Forelimb muscle (tissue), 1 donor: ENCODE data around the gene LPO. TPM values are rescaled to one million over a fixed set of nuclear protein-coding genes. Genes with fewer than 3 reads are reported as not detected.
A peak's percentile ranks its signal among the peaks of the same experiment; 100 is the strongest.

ENCODE experiments used
- DNase-seq: peaks from one replicate; pipeline ENCODE4 v3.0.0-alpha.2; 2013; ENCODE audit warnings: low read depth
- polyA plus RNA-seq: library from polyadenylated mRNA; unstranded; fragments of 120-200 nt; gene quantifications from one replicate; pipeline ENCODE4 v1.2.1, GENCODE V29; 2013; ENCODE audit not compliant: insufficient read length

The LPO gene
- polyA plus RNA-seq, 1 donor = 0.19 TPM

DNA sequence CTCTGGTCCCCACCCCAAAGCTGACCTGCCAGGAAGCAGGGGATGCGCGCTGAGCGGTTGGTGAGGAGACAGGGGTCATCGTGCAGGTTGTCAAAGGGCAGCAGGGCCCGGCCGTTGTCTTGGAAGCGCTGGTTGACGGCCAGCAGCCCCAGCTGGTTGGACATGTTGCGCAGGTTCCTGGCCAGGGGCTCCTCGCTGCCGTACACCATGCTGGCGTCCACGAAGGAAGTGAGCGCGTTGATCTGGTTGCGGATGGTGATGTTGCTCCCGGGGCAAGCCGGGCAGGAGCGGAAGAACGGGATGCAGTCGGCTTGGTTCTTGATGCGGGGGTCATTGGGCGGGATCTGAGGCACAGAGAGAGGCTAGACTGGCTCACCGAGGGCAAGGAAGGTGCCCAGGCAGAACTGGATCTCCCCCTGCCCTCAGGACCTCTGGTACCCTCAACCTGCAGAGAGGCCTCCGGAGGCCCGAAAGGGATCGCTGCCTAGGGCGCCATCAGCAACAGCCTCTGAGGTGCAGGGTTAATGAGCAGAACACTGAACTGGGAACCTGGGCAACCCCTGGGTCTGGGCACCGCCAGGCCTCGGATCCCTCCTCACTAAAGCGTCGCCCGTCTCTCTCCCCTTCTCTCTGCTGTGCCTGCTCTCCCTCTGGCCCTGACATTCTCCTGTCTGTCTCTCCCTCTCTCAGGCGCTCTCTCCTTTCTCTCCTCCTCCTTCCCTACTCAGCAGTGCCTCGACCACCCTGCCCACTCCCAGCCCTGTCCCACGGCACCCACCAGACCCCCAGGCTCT, 39.6 kb downstream of the LPO start:
- no peak for DNase-seq

DNA sequence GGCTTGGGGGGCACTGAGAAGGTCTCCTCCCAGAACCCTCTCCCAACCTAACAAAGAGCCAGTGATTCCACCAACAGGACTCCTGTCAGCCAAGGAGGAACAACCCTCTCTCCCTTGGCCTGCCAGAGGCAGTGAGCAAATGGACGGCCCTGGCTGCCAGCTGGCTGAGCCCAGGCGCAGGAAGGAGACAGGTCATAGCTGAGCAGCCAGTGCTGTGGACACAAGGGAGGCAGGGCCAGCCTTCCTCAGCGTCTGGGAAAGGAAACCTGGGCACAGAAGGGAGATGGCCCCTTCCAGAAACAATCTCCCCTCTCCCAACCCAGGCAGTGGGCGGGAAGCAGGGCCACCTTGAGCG, 40.3 kb downstream of the LPO start:
- peak; percentile 4 for DNase-seq

DNA sequence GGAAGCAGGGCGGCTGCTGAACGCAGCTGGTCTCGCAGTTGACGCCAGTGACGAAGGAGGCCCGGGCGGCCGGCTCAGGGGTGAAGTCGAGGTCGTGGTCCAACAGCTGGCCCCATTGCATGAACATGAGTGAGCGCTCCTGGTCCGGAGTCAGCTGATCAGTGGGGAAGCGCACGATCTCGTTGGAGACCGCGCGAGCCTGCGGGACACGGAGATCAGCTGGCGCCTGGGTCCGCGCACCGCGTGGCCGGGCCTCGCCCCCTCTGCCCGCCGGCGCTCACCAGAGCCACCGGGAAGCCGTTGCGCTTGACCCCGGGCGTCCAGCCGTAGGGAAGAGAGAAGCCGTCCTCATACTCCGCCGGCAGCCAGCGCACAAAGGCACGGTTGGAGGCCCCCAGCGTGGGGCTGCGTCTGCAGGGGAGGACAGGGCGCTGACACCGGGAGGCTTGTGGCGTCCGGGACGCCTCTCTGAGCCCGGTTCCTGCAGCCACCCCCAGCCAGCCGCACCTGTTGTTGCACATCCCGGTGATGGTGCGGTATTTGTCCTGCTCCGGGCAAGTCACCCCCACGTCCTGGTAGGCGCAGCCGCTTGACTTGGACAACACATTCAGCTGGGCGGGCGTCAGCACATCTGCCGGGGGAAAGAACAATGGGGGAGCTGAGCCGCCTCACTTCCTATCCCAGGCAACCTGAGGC, 40.8 kb downstream of the LPO start:
- peak; percentile 34 for DNase-seq

DNA sequence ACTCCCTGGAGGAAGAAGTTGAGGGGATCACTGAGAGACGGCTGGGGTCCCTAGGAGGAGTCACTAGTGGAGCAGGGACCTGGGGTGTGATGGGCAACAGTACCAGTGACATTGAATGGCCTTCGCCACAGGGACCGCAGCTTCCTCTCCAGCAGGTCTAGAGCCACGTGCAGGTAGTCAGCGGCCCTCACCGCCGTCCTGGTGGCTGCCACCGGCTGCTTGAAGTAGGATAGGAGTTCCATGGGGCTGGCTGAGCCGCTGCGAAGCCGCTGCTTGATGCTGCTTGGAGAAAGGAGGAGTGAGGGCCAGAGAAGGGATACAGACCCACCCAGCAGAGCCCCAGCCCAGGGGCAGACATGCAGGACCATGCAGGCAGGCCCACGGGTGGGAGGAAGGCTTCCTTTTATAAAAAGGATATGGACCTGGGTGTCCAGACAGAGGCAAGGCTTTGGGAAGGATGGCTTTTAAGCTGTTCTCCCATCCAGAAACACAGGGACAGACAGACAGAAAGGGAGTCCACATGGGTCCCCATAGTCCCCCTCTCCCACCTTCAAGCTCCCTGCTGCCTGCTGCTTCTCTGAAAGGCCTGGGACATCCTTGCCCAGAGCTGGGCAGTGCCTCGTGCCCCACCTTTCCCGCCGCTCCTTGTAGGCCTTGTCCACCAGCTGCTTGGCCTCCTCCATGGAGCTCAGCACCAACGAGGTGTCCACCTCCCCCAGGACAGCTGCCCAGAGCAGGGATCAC, 41.5 kb downstream of the LPO start:
- no peak for DNase-seq

DNA sequence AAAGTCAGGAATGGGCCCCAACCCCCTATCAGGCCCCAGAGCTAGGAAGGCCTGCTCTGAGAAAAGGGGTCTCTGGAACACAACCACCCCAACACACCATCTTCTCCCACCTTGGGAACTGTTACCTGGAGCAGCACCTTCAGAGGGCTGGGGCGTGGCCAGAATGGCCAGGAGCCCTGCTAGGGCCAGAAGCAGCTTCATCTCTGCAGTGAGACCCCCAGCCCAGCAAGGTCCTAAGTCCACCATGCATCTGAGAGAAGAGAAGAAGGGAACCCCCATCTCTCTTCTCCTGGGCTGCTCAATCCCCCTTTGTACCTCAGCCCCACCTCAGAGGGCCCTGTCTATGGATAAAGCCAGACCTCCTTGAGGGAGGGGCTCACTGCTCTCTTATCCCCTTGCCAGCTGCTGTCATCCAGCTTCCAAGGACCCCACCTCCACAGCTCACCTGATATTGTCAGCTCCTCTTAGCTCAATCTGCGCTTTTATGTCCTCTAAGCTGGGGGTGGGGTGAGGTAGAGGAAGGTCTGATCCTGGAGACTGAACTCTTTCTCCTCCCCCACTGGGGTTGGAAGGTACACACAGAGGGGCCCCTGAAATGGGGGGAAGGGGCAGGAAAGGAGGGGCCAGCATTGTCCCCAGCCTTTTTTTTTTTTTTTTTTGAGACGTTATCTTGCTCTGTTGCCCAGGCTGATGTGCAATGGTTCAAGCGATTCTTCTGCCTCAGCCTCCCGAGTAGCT, 42.3 kb downstream of the LPO start, which contains the start of gene MPO:
MPO (minus strand) TSS at position 456 of the 738 bp plus-strand sequence; CDS start at position 279, 177 bp downstream.
- DNase-seq = no peak

DNA sequence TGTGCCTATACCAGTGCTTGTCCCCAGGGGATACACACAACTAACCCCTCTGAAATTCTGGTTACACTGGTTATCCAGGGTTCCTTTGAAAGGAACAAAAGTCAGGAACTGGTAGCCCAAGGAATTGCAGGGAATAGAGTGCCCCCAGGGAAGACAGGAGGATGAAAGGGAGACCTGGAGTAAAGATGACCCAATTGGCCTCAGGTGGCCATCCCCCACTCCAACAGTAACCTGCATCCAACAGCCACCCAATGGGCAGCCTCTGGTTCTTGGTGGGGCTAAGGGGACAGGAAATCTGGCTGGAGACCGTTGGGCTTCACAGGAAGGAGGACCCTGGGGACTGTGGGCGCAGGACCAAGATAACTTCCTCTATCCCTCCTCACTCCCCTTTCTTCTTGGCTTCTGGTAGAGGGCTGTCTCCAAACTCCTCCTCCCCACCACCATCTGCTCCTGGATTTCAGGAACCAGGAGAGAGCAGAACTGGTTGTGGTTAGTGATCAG, 43.2 kb downstream of the LPO start:
- no peak for DNase-seq

DNA sequence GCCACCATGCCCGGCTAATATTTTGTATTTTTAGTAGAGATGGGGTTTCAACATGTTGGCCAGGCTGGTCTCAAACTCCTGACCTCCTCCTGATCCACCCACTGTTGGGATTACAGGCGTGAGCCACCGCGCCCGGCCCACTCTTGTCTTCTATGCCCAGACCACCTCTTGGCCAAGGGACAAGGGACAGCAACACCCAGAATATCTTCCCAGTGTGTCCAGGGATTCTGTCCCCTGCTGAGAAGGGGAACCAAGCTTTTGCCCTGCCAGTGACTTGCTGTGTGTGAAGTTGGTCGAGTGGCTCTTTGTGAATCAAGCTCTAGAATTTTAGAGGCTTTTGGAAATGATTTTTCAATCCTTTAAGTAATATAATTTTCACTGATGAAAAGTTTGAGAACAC, 44.1 kb downstream of the LPO start:
- DNase-seq = no peak

DNA sequence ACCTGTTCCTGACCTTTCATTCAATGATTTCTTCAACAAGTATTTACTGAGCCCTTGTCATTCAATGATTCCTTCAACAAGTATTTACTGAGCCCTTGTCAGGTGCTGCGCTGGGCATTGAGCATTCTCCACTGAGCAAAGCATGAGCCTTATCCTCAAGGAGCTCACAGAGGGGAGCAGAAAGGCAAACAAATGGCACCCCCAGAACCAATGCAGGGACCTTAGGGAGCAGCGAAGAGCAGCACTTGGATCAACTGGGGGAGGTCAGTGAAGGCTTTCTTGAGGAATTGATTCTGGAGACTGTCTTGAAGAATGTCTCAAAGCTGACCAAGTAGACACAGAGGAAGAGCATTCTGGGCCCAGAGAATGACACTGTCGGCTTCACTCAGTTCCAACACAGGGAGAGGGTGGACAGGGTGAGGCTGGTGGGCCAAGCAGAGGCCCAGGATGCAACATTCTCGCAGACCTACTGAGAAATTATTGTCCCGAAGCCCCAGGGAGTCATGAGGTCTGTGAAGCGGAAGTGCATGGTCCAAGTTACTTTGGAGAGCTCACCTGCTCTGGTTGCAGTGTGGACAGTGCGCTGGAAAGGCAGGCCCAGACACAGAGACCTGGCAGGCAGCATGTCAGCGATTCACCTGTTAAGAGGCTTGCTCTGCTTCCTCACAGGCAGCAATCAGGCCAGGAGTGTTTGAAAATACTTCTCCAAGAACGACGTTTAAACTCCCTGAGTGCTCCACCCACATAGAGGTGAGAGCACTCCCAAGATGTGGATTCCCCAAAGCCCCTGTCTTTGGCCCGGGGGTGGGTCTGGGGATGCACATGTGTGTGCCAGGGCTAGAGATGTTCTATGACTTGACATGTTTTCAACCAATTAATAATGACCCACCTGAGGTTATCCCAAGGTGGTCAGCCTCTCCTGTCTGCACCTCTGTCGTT, 45.6 kb downstream of the LPO start:
- no peak for DNase-seq

DNA sequence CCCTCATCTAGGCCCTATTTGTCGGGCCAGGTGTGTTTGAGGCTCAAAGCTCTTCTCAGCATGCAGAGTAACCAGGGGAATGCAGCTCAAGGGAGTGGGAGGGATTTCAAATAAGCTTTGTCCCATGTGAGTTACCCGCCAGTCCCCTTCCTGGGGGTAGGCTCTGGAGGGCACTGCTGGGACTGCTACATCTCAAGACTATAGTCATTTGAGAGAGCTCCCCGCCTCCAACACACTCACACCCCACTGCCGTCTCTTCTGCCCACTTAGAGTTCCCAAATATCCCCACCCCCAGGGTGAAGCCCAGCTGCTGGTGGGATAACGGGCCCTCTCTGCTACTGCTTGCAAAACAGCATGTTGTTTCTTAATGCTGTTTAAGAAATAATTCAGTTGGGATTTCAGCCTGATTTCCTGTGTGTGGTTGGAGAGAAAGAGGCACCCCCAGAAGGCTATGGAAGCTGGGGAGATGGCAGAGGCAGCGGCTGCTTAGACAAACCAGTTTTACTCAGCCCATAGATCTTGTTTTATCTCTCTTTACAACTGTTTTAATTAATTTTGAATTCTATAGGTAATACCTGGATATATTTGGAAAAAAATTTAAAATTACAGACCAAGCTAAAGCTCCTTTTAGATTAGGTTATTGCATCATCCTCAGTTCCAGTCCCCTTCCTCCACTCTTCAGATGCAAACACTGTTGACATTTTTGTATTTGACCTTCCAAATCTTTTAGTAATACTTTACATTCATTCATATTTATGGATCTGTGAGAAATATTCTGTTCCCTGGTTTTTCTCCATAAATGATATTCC, 46.4 kb downstream of the LPO start:
- no peak for DNase-seq

DNA sequence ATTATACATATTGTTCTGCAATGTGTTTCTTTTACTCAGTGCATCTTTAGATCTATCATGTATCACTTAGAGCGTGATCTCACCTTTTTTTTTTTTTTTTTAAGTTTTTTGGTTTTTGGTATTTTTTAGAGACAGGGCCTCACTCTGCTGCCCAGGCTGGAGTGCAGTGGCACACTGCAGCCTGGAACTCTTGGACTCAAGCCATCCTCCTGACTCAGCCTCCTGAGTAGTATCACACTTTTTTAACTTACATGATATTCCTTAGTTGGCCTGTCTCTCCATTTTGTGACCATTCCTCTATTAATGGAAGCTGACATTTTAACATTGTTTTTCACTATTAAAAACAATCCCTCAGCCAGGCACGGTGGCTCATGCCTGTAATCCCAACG, 47.0 kb downstream of the LPO start:
- DNase-seq = no peak

DNA sequence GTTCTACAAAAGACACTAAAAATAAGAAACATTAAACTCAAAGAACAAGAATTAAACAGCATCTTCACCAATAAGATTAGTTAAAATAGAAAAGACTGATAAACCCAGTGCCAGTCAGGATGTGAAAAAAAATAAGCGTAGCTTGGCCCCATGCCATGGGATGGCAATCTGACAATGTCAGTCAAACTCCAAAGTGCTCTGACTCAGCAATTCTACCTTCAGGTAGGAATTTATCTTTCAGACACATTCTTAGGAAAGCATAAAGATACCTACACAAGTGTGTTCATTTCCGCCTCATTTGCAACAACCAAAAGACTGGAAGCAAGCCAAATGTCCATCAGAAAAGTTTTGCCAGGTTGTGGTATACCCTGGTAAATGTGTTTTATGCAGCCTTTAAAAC, 51.5 kb downstream of the LPO start:
- DNase-seq = no peak

DNA sequence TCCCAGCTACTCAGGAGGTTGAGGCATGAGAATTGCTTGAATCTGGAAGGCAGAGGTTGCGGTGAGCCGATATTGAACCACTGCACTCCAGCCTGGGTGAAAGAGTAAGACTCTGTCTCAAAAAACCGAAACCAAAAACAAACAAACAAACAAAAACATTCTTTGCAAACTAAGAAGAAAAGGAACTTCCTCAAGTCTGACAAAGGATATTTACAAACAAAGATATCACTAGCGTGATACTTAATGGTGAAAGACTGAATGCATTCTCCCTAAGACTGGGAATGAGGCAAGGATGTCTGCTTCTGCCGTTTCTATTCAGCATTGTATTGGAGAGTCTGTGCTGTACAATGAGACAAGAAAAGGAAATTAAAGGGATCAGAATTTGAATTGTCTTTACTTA, 52.9 kb downstream of the LPO start:
- DNase-seq = no peak

DNA sequence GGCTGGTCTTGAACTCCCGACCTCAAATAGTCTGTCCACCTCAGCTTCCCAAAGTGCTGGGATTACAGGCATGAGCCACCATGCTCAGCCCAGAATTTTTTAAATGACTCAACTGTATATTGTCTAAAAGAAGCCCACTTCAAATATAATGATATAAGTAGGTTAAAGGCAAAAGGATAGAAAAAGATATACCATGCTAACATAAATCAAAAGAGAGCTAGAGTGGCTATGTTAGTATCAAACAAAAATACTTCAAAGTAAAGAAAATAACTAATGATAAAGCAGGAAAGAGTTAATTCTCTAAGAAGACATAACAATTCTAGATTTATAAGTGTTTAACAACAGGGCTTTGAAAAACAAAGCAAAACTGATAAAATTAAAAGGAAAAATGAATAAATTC, 55.6 kb downstream of the LPO start:
- no peak for DNase-seq

DNA sequence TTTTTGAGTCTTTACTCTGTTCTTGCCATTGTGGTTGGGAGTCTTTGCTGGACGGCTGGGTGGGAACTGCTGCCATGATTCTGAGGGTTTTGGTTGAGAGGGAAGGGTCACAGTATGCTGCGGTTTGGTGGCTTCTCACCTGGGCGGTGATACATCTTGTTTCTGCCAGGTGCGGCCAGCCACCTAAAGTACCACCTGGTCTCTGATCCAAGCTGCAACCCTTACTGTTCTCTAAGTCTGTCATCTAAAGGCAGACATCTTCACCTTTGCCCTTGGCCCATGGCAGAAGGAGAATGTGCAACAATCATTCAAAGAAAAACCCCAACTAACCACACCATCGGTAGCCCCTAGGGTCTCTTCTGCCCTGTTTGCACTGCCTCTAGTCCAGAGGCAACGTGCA, 62.0 kb downstream of the LPO start:
- no peak for DNase-seq

DNA sequence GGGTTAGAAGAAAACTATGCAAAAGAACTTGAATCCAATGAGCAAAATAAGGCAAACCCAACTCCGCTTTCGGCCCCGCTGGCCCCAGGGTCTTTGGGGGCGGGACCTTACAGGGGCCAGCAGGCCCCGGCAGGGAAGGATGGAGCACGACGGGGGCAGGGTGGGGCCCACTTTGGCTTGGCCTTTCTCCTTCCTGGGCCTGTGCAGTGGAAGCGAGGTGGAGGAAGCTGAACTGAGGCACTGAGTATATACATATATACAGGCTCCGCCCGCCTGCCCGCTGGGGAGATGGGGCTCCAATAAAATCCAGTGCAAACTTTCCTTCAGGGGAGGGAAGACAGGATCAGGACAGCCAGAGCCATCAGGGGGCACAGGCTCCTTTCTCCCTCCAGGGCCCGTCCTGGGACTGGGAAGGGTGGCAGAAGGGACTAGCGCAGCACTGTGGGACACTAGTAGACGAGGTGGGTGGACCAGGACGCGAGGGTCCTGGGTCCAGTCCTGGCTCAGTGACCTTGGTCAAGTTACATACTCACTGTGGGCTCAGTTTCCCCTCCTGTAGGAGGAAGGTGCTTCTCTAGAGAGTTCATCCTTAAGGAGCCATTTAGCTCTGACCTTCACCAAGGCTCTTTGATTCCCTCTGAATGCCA, 63.2 kb downstream of the LPO start:
- DNase-seq = no peak

DNA sequence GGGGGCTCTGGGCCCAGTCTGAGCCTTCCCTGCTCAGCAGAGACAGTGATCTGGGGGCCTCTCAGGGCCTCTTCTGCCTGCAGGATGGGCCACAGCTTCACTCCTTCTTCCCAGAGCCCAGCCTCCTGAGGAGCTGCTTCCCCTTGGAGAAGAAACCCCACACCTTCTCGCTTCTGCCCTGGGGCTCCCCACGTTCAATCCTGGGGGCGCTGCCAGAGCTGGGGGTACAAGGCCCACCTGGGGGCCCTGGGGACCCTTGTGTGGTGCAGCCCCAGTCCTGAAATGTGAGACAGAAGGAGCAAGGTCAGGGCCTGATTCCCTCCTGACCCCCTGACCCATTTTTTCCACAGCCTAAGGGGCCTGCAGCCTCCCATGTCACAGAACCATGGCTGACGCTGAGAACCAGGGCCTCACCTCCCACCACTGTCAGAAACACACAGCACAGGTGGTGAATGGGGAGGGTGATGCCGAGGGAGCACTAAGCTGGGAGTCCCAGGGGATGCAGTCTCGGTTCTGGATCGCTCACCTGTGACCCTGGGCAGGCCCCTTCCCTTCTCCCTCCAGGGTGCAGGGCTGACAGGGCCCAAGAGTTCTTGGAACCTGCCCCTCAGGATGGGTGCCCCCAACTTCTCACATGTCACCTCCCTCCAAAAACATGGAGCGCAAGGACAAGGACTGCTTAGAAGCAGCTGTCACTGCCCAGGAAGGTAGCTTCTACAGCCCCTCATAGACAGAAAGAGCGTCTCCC, 64.0 kb downstream of the LPO start:
- no peak for DNase-seq

DNA sequence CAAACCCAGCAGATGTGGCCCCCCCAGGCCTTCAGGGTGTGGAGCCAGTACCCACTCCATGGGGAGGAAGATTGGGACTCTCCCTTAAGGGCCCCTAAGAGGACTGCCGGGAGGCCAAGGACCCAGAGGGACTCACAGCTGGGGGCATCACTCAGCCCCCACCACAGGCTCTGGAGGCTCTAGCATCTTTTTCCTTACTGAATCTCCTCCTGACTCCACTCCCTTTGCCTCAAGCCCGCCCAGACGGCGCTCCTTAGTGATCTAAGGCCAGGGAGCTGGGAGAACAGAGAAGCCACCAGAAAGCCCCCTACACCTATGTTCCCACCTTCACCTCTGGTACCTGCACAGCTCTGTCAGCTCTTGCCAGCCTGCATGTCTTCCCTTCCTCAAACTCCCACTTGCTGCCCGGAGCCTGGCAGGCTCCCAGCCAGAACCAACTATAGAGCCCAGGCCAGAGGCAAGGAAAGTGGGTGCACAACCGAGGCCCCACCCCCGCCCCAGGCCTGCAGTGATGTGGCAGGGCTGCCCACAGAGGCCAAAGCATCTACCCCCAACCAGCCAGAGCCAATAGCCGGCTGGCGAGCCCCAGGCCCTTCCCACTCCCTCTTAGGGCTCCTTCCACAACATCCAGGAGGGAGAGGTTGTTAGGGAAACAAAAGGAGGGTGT, 64.7 kb downstream of the LPO start:
- DNase-seq = no peak
